HEK293 (cell line): ENCODE measurements around the gene DKK2.

ENCODE experiments used
- CTCF ChIA-PET: fragments of 350-600 bp; formaldehyde crosslinking; extraction: SDS; loops from one replicate; lab custom pipeline; 2021; ENCODE audit warnings: antibody characterized with exemption; lab: Yijun Ruan, JAX
- POLR2A ChIA-PET: fragments of 300-600 bp; formaldehyde crosslinking; extraction: SDS; loops from one replicate; lab custom pipeline; 2020; ENCODE audit warnings: antibody characterized with exemption, inconsistent platforms; lab: Yijun Ruan, JAX
- H3K27ac ChIP-seq: fragments of 200-500 bp; sonication (Bioruptor generic); 2 replicates; pipeline ENCODE4 v1.5.1; 2014; ENCODE audit warnings: low read depth, low read length, control low read depth, inconsistent platforms; ENCODE audit errors: extremely low read depth
- H3K36me3 ChIP-seq, 2 experiments: fragments of 200-500 bp in 1 of 2; sonication (Bioruptor generic) in 1 of 2; 1 replicate in 1 of 2; 2 replicates in 1 of 2; pipeline ENCODE4 v1.5.1; 2014 to 2017; ENCODE audit warnings: inconsistent platforms in 2 of 2, low read length in 2 of 2; ENCODE audit not compliant: control insufficient read depth in 2 of 2, insufficient read depth in 1 of 2
- H3K4me1 ChIP-seq: fragments of 200-500 bp; sonication (Bioruptor generic); 2 replicates; pipeline ENCODE4 v1.5.1; 2014; ENCODE audit warnings: mild to moderate bottlenecking, low read length, inconsistent platforms; ENCODE audit not compliant: control insufficient read depth, insufficient read depth
- H3K4me3 ChIP-seq: 2 replicates; pipeline ENCODE4 v1.5.1; 2011; ENCODE audit warnings: low read depth, mild to moderate bottlenecking, control low read depth, low read length, moderate library complexity
- H3K9me3 ChIP-seq: fragments of 200-500 bp; sonication (Bioruptor generic); 2 replicates; pipeline ENCODE4 v1.5.1; 2014; ENCODE audit warnings: low read depth, low read length, inconsistent platforms; ENCODE audit not compliant: control insufficient read depth, insufficient read depth
- HOXD13 ChIP-seq: sonication (generic); formaldehyde crosslinking; IDR thresholded peaks from 2 replicates; pipeline ENCODE4 v1.8.0; 2022; ENCODE audit warnings: missing genetic modification reagents, borderline replicate concordance
- KLF10 ChIP-seq: fragments of 450-650 bp; IDR thresholded peaks from 2 replicates; pipeline ENCODE4 v1.5.1; 2018; ENCODE audit warnings: missing biosample characterization, mild to moderate bottlenecking, missing genetic modification characterization
- KLF9 ChIP-seq: fragments of 450-650 bp; formaldehyde crosslinking; IDR thresholded peaks from 2 replicates; pipeline ENCODE4 v1.5.1; 2016; ENCODE audit warnings: missing biosample characterization, missing genetic modification characterization, low read depth
- SETDB1 ChIP-seq: IDR thresholded peaks from one replicate; pipeline ENCODE4 v1.6.1; 2017; ENCODE audit warnings: mild to moderate bottlenecking, low read length, moderate library complexity, mixed read lengths; ENCODE audit not compliant: insufficient read length
- ZFHX2 ChIP-seq: fragments of 450-650 bp; formaldehyde crosslinking; conservative IDR thresholded peaks from 2 replicates; pipeline ENCODE4 v1.5.1; 2016; ENCODE audit warnings: missing biosample characterization, missing genetic modification characterization
- ZNF132 ChIP-seq: fragments of 450-650 bp; formaldehyde crosslinking; IDR thresholded peaks from 2 replicates; pipeline ENCODE4 v1.5.1; 2017; ENCODE audit warnings: missing biosample characterization, missing genetic modification characterization, borderline replicate concordance
- ZNF175 ChIP-seq: fragments of 450-650 bp; formaldehyde crosslinking; IDR thresholded peaks from 2 replicates; pipeline ENCODE4 v1.5.1; 2016; ENCODE audit warnings: missing biosample characterization, missing genetic modification characterization
- ZNF211 ChIP-seq: fragments of 450-650 bp; formaldehyde crosslinking; IDR thresholded peaks from 2 replicates; pipeline ENCODE4 v1.5.1; 2016; ENCODE audit warnings: low read depth, missing biosample characterization, missing genetic modification characterization
- ZNF221 ChIP-seq: fragments of 450-650 bp; formaldehyde crosslinking; IDR thresholded peaks from 2 replicates; pipeline ENCODE4 v1.5.1; 2017; ENCODE audit warnings: missing biosample characterization, missing genetic modification characterization, borderline replicate concordance
- ZNF223 ChIP-seq: fragments of 450-650 bp; formaldehyde crosslinking; IDR thresholded peaks from 2 replicates; pipeline ENCODE4 v1.5.1; 2016; ENCODE audit warnings: missing biosample characterization, missing genetic modification characterization
- ZNF311 ChIP-seq: fragments of 450-650 bp; formaldehyde crosslinking; IDR thresholded peaks from 2 replicates; pipeline ENCODE4 v1.5.1; 2017; ENCODE audit warnings: missing biosample characterization, missing genetic modification characterization, borderline replicate concordance
- ZNF433 ChIP-seq: fragments of 450-650 bp; formaldehyde crosslinking; IDR thresholded peaks from 2 replicates; pipeline ENCODE4 v1.5.1; 2016; ENCODE audit warnings: missing biosample characterization, missing genetic modification characterization, low read depth
- ZNF544 ChIP-seq: fragments of 450-650 bp; formaldehyde crosslinking; IDR thresholded peaks from 2 replicates; pipeline ENCODE4 v1.5.0; 2017; ENCODE audit warnings: missing biosample characterization, missing genetic modification characterization
- ZNF585B ChIP-seq: fragments of 450-650 bp; formaldehyde crosslinking; IDR thresholded peaks from 2 replicates; pipeline ENCODE4 v1.5.1; 2016; ENCODE audit warnings: missing biosample characterization, missing genetic modification characterization
- TF ChIP-seq, protein P1 (sequence below): fragments of 450-650 bp; formaldehyde crosslinking; IDR thresholded peaks from 2 replicates; pipeline ENCODE4 v1.5.1; 2017; ENCODE audit warnings: missing biosample characterization, missing genetic modification characterization
- TF ChIP-seq, protein P2 (sequence below): fragments of 450-650 bp; formaldehyde crosslinking; IDR thresholded peaks from 2 replicates; pipeline ENCODE4 v1.5.1; 2016; ENCODE audit warnings: missing biosample characterization, missing genetic modification characterization, borderline replicate concordance
- TF ChIP-seq, protein P3 (sequence below): fragments of 450-650 bp; formaldehyde crosslinking; IDR thresholded peaks from 2 replicates; pipeline ENCODE4 v1.5.1; 2016; ENCODE audit warnings: missing biosample characterization, missing genetic modification characterization
- TF ChIP-seq, protein P4 (sequence below): fragments of 450-650 bp; formaldehyde crosslinking; IDR thresholded peaks from 2 replicates; pipeline ENCODE4 v1.5.1; 2016; ENCODE audit warnings: missing biosample characterization, missing genetic modification characterization, borderline replicate concordance
- TF ChIP-seq, protein P5 (sequence below): fragments of 450-650 bp; formaldehyde crosslinking; IDR thresholded peaks from 2 replicates; pipeline ENCODE4 v1.5.1; 2016; ENCODE audit warnings: missing biosample characterization, missing genetic modification characterization

The DKK2 gene

DNA sequence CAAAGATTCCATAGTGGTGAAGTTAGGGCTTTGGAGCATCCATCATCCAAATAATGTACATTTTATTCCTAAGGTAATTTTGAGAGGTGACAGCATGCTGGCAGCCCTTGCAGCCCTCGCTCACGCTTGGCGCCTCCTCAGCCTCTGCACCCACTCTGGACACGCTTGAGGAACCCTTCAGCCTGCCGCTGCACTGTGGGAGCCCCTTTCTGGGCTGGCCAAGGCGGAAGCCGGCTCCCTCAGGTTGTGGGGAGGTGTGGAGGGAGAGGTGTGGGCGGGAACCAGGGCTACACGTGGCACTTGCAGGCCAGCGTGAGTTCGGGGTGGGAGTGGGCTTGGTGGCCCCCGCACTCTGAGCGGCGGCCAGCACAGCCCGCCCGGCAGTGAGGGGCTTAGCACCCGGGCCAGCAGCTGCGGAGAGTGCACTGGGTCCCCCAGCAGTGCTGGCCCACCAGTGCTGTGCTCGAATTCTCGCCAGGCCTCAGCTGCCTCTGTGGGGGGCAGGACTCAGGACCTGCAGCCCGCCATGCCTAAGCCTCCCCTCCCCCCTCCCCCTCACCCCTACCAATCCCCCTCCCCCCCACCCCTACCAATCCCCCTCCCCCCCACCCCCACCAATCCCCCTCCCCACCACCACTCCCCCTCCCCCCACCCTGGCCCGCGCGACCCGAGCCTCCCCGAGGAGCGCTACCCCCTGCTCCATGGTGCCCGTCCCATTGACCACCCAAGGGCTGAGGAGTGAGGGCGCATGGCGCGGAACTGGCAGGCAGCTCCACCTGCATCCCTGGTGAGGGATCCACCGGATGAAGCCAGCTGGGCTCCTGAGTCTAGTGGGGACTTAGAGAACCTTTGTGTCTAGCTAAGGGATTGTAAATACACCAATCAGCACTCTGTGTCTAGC, 37.0 kb upstream of the DKK2 start:
- ChIA-PET POLR2A (no interaction called here), CTCF (no interaction called here)
- Histone ChIP-seq H3K4me1 (no peaks in the 10 kb centered on the region), H3K36me3 (no peaks in the 10 kb centered on the region), H3K9me3 (no peaks in the 10 kb centered on the region), H3K4me3 (no peak overlapping the region), H3K27ac (no peak overlapping the region)
- TF ChIP-seq HOXD13 (CRISPR knock-in tag) (no peak), ZNF211 (tag by site-specific recombination) (no peak), ZNF175 (tag by site-specific recombination) (no peak), ZNF585B (tag by site-specific recombination) (no peak), ZNF221 (no peak), KLF9 (no peak), SETDB1 (no peak), ZNF132 (tag by site-specific recombination) (no peak), ZFHX2 (tag by site-specific recombination) (no peak), KLF10 (no peak)
- TF ChIP-seq, protein P1, sequence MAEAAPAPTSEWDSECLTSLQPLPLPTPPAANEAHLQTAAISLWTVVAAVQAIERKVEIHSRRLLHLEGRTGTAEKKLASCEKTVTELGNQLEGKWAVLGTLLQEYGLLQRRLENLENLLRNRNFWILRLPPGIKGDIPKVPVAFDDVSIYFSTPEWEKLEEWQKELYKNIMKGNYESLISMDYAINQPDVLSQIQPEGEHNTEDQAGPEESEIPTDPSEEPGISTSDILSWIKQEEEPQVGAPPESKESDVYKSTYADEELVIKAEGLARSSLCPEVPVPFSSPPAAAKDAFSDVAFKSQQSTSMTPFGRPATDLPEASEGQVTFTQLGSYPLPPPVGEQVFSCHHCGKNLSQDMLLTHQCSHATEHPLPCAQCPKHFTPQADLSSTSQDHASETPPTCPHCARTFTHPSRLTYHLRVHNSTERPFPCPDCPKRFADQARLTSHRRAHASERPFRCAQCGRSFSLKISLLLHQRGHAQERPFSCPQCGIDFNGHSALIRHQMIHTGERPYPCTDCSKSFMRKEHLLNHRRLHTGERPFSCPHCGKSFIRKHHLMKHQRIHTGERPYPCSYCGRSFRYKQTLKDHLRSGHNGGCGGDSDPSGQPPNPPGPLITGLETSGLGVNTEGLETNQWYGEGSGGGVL (tag by site-specific recombination): no peak
- TF ChIP-seq, protein P2, sequence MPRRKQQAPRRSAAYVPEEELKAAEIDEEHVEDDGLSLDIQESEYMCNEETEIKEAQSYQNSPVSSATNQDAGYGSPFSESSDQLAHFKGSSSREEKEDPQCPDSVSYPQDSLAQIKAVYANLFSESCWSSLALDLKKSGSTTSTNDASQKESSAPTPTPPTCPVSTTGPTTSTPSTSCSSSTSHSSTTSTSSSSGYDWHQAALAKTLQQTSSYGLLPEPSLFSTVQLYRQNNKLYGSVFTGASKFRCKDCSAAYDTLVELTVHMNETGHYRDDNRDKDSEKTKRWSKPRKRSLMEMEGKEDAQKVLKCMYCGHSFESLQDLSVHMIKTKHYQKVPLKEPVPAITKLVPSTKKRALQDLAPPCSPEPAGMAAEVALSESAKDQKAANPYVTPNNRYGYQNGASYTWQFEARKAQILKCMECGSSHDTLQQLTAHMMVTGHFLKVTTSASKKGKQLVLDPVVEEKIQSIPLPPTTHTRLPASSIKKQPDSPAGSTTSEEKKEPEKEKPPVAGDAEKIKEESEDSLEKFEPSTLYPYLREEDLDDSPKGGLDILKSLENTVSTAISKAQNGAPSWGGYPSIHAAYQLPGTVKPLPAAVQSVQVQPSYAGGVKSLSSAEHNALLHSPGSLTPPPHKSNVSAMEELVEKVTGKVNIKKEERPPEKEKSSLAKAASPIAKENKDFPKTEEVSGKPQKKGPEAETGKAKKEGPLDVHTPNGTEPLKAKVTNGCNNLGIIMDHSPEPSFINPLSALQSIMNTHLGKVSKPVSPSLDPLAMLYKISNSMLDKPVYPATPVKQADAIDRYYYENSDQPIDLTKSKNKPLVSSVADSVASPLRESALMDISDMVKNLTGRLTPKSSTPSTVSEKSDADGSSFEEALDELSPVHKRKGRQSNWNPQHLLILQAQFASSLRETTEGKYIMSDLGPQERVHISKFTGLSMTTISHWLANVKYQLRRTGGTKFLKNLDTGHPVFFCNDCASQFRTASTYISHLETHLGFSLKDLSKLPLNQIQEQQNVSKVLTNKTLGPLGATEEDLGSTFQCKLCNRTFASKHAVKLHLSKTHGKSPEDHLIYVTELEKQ (tag by site-specific recombination): no peak
- TF ChIP-seq, protein P3, sequence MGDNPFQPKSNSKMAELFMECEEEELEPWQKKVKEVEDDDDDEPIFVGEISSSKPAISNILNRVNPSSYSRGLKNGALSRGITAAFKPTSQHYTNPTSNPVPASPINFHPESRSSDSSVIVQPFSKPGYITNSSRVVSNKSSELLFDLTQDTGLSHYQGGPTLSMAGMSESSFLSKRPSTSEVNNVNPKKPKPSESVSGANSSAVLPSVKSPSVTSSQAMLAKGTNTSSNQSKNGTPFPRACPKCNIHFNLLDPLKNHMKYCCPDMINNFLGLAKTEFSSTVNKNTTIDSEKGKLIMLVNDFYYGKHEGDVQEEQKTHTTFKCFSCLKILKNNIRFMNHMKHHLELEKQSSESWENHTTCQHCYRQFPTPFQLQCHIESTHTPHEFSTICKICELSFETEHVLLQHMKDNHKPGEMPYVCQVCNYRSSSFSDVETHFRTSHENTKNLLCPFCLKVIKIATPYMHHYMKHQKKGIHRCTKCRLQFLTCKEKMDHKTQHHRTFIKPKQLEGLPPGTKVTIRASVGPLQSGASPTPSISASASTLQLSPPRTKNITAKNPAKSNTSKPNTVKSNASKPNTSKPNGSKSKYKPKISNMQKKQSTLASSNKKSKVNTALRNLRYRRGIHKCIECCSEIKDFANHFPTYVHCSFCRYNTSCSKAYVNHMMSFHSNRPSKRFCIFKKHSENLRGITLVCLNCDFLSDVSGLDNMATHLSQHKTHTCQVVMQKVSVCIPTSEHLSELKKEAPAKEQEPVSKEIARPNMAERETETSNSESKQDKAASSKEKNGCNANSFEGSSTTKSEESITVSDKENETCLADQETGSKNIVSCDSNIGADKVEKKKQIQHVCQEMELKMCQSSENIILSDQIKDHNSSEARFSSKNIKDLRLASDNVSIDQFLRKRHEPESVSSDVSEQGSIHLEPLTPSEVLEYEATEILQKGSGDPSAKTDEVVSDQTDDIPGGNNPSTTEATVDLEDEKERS: no peak

DNA sequence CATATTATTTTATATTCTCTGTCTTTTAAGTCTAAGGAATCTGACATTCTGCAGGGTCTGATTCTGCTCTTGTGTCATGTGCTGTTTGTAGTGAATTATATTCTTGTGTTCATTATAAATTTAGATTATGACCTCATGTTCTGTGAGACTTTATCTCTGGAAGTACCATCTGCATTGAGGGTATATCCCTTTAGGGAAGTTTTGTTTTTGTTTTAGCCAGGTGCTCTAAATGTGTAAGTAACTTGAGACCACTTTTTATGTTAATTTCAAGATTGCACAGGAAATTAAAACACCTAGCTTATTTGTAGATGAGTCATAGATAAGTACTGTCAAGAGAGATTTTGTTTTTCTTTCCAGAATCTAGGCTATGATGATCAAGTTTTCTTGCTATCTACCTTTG, 35.0 kb upstream of the DKK2 start:
- CTCF ChIA-PET: interaction anchor here (0.6 to 1.2 kb wide), 2 partner anchors 28 to 37 kb away, joined by 3 read pairs; no protein-coding TSS in a partner anchor
- Histone ChIP-seq H3K27ac (no peak overlapping the region), H3K36me3 (no peaks in the 10 kb centered on the region), H3K4me1 (no peaks in the 10 kb centered on the region), H3K4me3 (no peak overlapping the region), H3K9me3 (no peaks in the 10 kb centered on the region)
- POLR2A ChIA-PET: no interaction called here
- TF ChIP-seq ZNF544 (no peak), ZNF433 (tag by site-specific recombination) (no peak), ZNF311 (no peak), ZNF223 (tag by site-specific recombination) (no peak)
- TF ChIP-seq, protein P4, sequence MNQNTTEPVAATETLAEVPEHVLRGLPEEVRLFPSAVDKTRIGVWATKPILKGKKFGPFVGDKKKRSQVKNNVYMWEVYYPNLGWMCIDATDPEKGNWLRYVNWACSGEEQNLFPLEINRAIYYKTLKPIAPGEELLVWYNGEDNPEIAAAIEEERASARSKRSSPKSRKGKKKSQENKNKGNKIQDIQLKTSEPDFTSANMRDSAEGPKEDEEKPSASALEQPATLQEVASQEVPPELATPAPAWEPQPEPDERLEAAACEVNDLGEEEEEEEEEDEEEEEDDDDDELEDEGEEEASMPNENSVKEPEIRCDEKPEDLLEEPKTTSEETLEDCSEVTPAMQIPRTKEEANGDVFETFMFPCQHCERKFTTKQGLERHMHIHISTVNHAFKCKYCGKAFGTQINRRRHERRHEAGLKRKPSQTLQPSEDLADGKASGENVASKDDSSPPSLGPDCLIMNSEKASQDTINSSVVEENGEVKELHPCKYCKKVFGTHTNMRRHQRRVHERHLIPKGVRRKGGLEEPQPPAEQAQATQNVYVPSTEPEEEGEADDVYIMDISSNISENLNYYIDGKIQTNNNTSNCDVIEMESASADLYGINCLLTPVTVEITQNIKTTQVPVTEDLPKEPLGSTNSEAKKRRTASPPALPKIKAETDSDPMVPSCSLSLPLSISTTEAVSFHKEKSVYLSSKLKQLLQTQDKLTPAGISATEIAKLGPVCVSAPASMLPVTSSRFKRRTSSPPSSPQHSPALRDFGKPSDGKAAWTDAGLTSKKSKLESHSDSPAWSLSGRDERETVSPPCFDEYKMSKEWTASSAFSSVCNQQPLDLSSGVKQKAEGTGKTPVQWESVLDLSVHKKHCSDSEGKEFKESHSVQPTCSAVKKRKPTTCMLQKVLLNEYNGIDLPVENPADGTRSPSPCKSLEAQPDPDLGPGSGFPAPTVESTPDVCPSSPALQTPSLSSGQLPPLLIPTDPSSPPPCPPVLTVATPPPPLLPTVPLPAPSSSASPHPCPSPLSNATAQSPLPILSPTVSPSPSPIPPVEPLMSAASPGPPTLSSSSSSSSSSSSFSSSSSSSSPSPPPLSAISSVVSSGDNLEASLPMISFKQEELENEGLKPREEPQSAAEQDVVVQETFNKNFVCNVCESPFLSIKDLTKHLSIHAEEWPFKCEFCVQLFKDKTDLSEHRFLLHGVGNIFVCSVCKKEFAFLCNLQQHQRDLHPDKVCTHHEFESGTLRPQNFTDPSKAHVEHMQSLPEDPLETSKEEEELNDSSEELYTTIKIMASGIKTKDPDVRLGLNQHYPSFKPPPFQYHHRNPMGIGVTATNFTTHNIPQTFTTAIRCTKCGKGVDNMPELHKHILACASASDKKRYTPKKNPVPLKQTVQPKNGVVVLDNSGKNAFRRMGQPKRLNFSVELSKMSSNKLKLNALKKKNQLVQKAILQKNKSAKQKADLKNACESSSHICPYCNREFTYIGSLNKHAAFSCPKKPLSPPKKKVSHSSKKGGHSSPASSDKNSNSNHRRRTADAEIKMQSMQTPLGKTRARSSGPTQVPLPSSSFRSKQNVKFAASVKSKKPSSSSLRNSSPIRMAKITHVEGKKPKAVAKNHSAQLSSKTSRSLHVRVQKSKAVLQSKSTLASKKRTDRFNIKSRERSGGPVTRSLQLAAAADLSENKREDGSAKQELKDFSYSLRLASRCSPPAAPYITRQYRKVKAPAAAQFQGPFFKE (tag by site-specific recombination): no peak
- TF ChIP-seq, protein P5, sequence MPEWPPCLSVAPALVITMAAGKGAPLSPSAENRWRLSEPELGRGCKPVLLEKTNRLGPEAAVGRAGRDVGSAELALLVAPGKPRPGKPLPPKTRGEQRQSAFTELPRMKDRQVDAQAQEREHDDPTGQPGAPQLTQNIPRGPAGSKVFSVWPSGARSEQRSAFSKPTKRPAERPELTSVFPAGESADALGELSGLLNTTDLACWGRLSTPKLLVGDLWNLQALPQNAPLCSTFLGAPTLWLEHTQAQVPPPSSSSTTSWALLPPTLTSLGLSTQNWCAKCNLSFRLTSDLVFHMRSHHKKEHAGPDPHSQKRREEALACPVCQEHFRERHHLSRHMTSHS (tag by site-specific recombination): no peak
